HepG2 (cell line): Measurements from ENCODE around the gene KIF13A. TPM values are rescaled to one million over a fixed set of nuclear protein-coding genes. Genes with fewer than 3 reads are reported as not detected.
A peak's percentile ranks its signal among the peaks of the same experiment; 100 is the strongest.

Experiments used
- AKAP8 ChIP-seq: sonication (generic); formaldehyde crosslinking; IDR thresholded peaks from 2 replicates; pipeline ENCODE4 v1.5.1; 2020; ENCODE audit warnings: mild to moderate bottlenecking, missing genetic modification reagents
- DNMT3B ChIP-seq: conservative IDR thresholded peaks from 2 replicates; pipeline ENCODE4 v1.6.1; 2016; ENCODE audit warnings: missing biosample characterization, control low read depth
- HOXA9 ChIP-seq: sonication (generic); formaldehyde crosslinking; IDR thresholded peaks from 2 replicates; pipeline ENCODE4 v1.8.1; 2022; ENCODE audit warnings: missing genetic modification reagents, mild to moderate bottlenecking, moderate library complexity, borderline replicate concordance
- ISX ChIP-seq: sonication (generic); formaldehyde crosslinking; conservative IDR thresholded peaks from 2 replicates; pipeline ENCODE4 v1.5.0; 2020; ENCODE audit warnings: missing genetic modification reagents
- KDM2A ChIP-seq: sonication (generic); formaldehyde crosslinking; IDR thresholded peaks from 2 replicates; pipeline ENCODE4 v1.4.0; 2020; ENCODE audit warnings: low read depth, missing genetic modification reagents, borderline replicate concordance
- KLF16 ChIP-seq, 2 experiments: sonication (generic) in 1 of 2; formaldehyde crosslinking in 1 of 2; IDR thresholded peaks; 2 replicates each; pipeline versions ENCODE4 v1.6.1 to v1.8.0; 2016 to 2023; ENCODE audit warnings: missing genetic modification reagents in 2 of 2, missing compliant biosample characterization in 1 of 2
- MLLT10 ChIP-seq: sonication (generic); formaldehyde crosslinking; IDR thresholded peaks from 2 replicates; pipeline ENCODE4 v1.4.0; 2020; ENCODE audit warnings: missing genetic modification reagents
- RARA ChIP-seq: IDR thresholded peaks from 2 replicates; pipeline ENCODE4 v1.6.1; 2016; ENCODE audit warnings: missing genetic modification reagents, missing compliant biosample characterization
- SRSF9 ChIP-seq: fragments of 200-400 bp; formaldehyde crosslinking; IDR thresholded peaks from 2 replicates; pipeline ENCODE4 v1.6.1; 2018; ENCODE audit warnings: borderline replicate concordance, mild to moderate bottlenecking, low read depth, low read length; ENCODE audit not compliant: insufficient read depth, poor library complexity, severe bottlenecking
- TEAD3 ChIP-seq: optimal IDR thresholded peaks from 2 replicates; pipeline ENCODE3; 2016; ENCODE audit warnings: borderline replicate concordance
- WIZ ChIP-seq: sonication (generic); formaldehyde crosslinking; IDR thresholded peaks from 2 replicates; pipeline ENCODE4 v1.5.1; 2020; ENCODE audit warnings: mild to moderate bottlenecking, missing genetic modification reagents
- ZC3H13 ChIP-seq: sonication (generic); formaldehyde crosslinking; IDR thresholded peaks from 2 replicates; pipeline ENCODE4 v1.8.1; 2023; ENCODE audit warnings: mild to moderate bottlenecking, missing genetic modification reagents, moderate library complexity
- ZC3H4 ChIP-seq: sonication (generic); formaldehyde crosslinking; IDR thresholded peaks from 2 replicates; pipeline ENCODE4 v1.4.0; 2020; ENCODE audit warnings: missing genetic modification reagents, borderline replicate concordance
- ZNF430 ChIP-seq: sonication (generic); formaldehyde crosslinking; IDR thresholded peaks from 2 replicates; pipeline ENCODE4 v1.9.0; 2021; ENCODE audit warnings: mild to moderate bottlenecking, missing genetic modification reagents
- ZNF44 ChIP-seq: sonication (generic); formaldehyde crosslinking; IDR thresholded peaks from 2 replicates; pipeline ENCODE4 v1.5.1; 2020; ENCODE audit warnings: mild to moderate bottlenecking, missing genetic modification reagents
- ZNF660 ChIP-seq: sonication (generic); formaldehyde crosslinking; IDR thresholded peaks from 2 replicates; pipeline ENCODE4 v1.5.1; 2020; ENCODE audit warnings: mild to moderate bottlenecking, low read depth, missing genetic modification reagents, borderline replicate concordance
- ZNF670 ChIP-seq: sonication (generic); formaldehyde crosslinking; IDR thresholded peaks from 2 replicates; pipeline ENCODE4 v1.8.0; 2022; ENCODE audit warnings: mild to moderate bottlenecking, missing genetic modification reagents, borderline replicate concordance
- ZNF782 ChIP-seq: sonication (generic); formaldehyde crosslinking; IDR thresholded peaks from 2 replicates; pipeline ENCODE4 v1.4.0; 2020; ENCODE audit warnings: missing genetic modification reagents, mild to moderate bottlenecking, borderline replicate concordance
- ZNF883 ChIP-seq: sonication (generic); formaldehyde crosslinking; IDR thresholded peaks from 2 replicates; pipeline ENCODE4 v1.5.1; 2020; ENCODE audit warnings: mild to moderate bottlenecking, missing genetic modification reagents; ENCODE audit errors: not compliant biosample characterization
- ZZZ3 ChIP-seq: sonication (generic); formaldehyde crosslinking; IDR thresholded peaks from 2 replicates; pipeline ENCODE4 v1.4.0; 2020; ENCODE audit warnings: missing genetic modification reagents, mild to moderate bottlenecking, borderline replicate concordance
- polyA plus RNA-seq, 8 experiments: library from polyadenylated mRNA; depleted of rRNA in 3 of 8; stranded (reverse) in 7 of 8; unstranded in 1 of 8; fragments of >200 nt; fragmentation: Illumina TruSeq in 4 of 8; extraction: Trizol in 4 of 8; gene quantifications; 2 replicates each; pipeline versions ENCODE4 v1.2.1 to v1.2.3, GENCODE V29; 2011 to 2016; ENCODE audit warnings: low read depth in 4 of 8, missing spikeins in 1 of 8, mixed read lengths in 1 of 8; ENCODE audit not compliant: insufficient read depth in 1 of 8
- total RNA-seq, 5 experiments: library from RNA; depleted of rRNA; stranded (reverse); fragments of >200 nt; fragmentation: Illumina TruSeq; extraction: Trizol; gene quantifications; 2 replicates each; pipeline ENCODE4 v1.2.3, GENCODE V29; 2016; ENCODE audit warnings: low read depth in 1 of 5
- TF ChIP-seq, protein P1 (sequence below): sonication (generic); formaldehyde crosslinking; IDR thresholded peaks from 2 replicates; pipeline ENCODE4 v1.8.0; 2022; ENCODE audit warnings: missing genetic modification reagents, low read depth, mild to moderate bottlenecking, borderline replicate concordance
- TF ChIP-seq, protein P2 (sequence below): sonication (generic); formaldehyde crosslinking; IDR thresholded peaks from 2 replicates; pipeline ENCODE4 v1.9.0; 2022; ENCODE audit warnings: low read depth, missing genetic modification reagents
- TF ChIP-seq, protein P3 (sequence below): sonication (generic); formaldehyde crosslinking; IDR thresholded peaks from 2 replicates; pipeline ENCODE4 v1.5.0; 2020; ENCODE audit warnings: missing genetic modification reagents, mild to moderate bottlenecking, borderline replicate concordance
- TF ChIP-seq, protein P4 (sequence below): sonication (generic); formaldehyde crosslinking; IDR thresholded peaks from 2 replicates; pipeline ENCODE4 v1.9.0; 2021; ENCODE audit warnings: missing genetic modification reagents, borderline replicate concordance

The KIF13A gene
- total and polyA plus RNA-seq, 2 of the 13 experiments (the other 11 are each of a cell fraction or from before 2014, with no cell fraction given): 21.1 to 37.2 TPM

DNA sequence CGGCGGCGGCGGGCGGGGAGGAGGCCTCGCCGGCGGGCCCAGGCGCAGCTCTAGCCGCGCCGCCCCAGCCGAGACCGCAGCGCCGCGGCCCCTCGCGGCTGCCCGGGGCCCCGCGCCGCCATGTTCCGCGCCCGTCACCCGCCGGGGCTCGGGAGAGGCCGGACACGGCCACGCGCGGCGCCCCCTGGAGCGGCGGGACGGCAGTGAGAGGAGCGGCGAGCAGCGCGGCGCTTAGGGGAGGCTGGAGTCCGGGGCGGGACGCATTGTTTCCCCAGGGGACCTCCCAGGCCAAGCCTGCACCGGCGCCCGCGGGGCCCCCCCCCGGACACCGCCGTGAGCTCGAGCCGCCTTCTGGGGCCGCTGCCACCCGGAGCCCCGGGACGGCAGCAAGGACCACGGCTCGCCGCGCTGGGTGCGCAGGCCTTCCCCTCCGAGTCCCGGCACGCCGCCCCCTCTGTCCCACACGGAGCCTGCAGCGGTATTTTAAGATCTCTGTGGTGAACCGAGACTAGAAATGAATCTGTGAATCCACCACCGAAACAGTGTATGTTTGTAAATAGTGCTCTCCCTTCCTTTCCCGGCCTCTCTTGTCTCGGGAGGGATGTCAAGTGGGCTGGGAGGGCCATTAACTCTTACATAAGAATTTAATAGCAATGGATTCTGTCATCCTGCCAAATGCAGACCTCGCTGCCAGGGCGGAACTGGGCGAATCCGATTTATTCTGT is 424 bp upstream of the KIF13A start (continued):
- TF ChIP-seq, protein P1, sequence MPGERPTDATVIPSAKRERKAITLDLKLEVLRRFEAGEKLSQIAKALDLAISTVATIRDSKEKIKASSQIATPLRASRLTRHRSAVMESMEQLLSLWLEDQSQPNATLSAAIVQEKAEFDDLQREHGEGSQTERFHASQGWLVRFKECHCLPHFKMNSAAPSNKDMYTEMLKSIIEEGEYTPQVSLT: no peak
- TF ChIP-seq KLF16 (CRISPR knock-in tag; IDR thresholded peaks at IDR 0.05): no peak
- TF ChIP-seq DNMT3B: no peak
- TF ChIP-seq AKAP8 (CRISPR knock-in tag): no peak
- no peak for TF ChIP-seq SRSF9
- TF ChIP-seq ZNF670 (CRISPR knock-in tag): no peak
- TF ChIP-seq ZNF883 (CRISPR knock-in tag): peak; percentile 4
- TF ChIP-seq MLLT10 (CRISPR knock-in tag): no peak
- TF ChIP-seq KDM2A (CRISPR knock-in tag): peak; percentile 35; the same call in 1 of the 2 replicates
- TF ChIP-seq, protein P2, sequence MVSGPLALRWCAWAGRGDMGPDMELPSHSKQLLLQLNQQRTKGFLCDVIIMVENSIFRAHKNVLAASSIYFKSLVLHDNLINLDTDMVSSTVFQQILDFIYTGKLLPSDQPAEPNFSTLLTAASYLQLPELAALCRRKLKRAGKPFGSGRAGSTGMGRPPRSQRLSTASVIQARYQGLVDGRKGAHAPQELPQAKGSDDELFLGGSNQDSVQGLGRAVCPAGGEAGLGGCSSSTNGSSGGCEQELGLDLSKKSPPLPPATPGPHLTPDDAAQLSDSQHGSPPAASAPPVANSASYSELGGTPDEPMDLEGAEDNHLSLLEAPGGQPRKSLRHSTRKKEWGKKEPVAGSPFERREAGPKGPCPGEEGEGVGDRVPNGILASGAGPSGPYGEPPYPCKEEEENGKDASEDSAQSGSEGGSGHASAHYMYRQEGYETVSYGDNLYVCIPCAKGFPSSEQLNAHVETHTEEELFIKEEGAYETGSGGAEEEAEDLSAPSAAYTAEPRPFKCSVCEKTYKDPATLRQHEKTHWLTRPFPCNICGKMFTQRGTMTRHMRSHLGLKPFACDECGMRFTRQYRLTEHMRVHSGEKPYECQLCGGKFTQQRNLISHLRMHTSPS: no peak
- TF ChIP-seq ZC3H13 (CRISPR knock-in tag): 0 out of 2 replicates have a peak, but pooled peaks have one; percentile 45
- TF ChIP-seq, protein P3, sequence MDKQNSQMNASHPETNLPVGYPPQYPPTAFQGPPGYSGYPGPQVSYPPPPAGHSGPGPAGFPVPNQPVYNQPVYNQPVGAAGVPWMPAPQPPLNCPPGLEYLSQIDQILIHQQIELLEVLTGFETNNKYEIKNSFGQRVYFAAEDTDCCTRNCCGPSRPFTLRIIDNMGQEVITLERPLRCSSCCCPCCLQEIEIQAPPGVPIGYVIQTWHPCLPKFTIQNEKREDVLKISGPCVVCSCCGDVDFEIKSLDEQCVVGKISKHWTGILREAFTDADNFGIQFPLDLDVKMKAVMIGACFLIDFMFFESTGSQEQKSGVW (CRISPR knock-in tag): no peak
- TF ChIP-seq ZNF782: 0 out of 2 replicates have a peak, but pooled peaks have one; percentile 73
- TF ChIP-seq ISX (CRISPR knock-in tag): no peak
- no peak for TF ChIP-seq ZC3H4 (CRISPR knock-in tag)
- no peak for TF ChIP-seq ZNF44 (CRISPR knock-in tag)
- TF ChIP-seq, protein P4, sequence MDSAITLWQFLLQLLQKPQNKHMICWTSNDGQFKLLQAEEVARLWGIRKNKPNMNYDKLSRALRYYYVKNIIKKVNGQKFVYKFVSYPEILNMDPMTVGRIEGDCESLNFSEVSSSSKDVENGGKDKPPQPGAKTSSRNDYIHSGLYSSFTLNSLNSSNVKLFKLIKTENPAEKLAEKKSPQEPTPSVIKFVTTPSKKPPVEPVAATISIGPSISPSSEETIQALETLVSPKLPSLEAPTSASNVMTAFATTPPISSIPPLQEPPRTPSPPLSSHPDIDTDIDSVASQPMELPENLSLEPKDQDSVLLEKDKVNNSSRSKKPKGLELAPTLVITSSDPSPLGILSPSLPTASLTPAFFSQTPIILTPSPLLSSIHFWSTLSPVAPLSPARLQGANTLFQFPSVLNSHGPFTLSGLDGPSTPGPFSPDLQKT (CRISPR knock-in tag): no peak
- no peak for TF ChIP-seq HOXA9 (CRISPR knock-in tag)
- no peak for TF ChIP-seq RARA (CRISPR knock-in tag)
- no peak for TF ChIP-seq ZNF660 (CRISPR knock-in tag)
- TF ChIP-seq TEAD3 (CRISPR knock-in tag): no peak
- TF ChIP-seq WIZ (CRISPR knock-in tag): no peak
- TF ChIP-seq ZNF430: no peak
- no peak for TF ChIP-seq ZZZ3
